CD14-positive monocyte (primary cell): ENCODE measurements around the gene TJP2. TPM values are rescaled to one million over a fixed set of nuclear protein-coding genes. Genes with fewer than 3 reads are reported as not detected.
"Not testable (repeated sequence)": the region's sequence is repeated elsewhere in the genome, so short reads cannot be mapped to it uniquely, and the experiment has no call there.

Experiments used
- DNase-seq, 3 donors: peaks; one replicate each; pipeline ENCODE4 v3.0.0-alpha.2; 2011 to 2022
- H2AFZ ChIP-seq: 2 replicates; pipeline ENCODE4 v1.6.0; 2012; ENCODE audit warnings: mild to moderate bottlenecking, low read depth, low read length, inconsistent platforms; ENCODE audit not compliant: insufficient read depth, poor library complexity, severe bottlenecking
- H3K27ac ChIP-seq, 2 donors: 1 replicate in 1 of 2; 2 replicates in 1 of 2; pipeline ENCODE4 v1.5.1; 2012 to 2013; ENCODE audit warnings: low read length in 2 of 2, control low read depth in 1 of 2, inconsistent platforms in 1 of 2, low read depth in 1 of 2, mild to moderate bottlenecking in 1 of 2
- H3K27me3 ChIP-seq, 2 donors: one replicate each; pipeline versions ENCODE4 v1.6.0 to v1.6.1; 2011 to 2013; ENCODE audit warnings: low read length in 2 of 2; ENCODE audit not compliant: control insufficient read depth in 2 of 2, insufficient read depth in 2 of 2
- H3K36me3 ChIP-seq, 2 donors: replicated peaks in 1 of 2; 1 replicate in 1 of 2; 2 replicates in 1 of 2; pipeline versions ENCODE4 v1.5.1 to v1.6.1; 2012 to 2013; ENCODE audit warnings: low read length in 2 of 2, control low read depth in 1 of 2, inconsistent platforms in 1 of 2, mild to moderate bottlenecking in 1 of 2; ENCODE audit not compliant: insufficient read depth in 2 of 2, control insufficient read depth in 1 of 2
- H3K4me1 ChIP-seq, 2 donors: 1 replicate in 1 of 2; 2 replicates in 1 of 2; pipeline versions ENCODE4 v1.5.1 to v1.6.1; 2012 to 2013; ENCODE audit warnings: low read length in 2 of 2, control low read depth in 1 of 2, inconsistent platforms in 1 of 2, mild to moderate bottlenecking in 1 of 2, moderate library complexity in 1 of 2; ENCODE audit not compliant: insufficient read depth in 2 of 2, control insufficient read depth in 1 of 2
- H3K4me2 ChIP-seq: replicated peaks from 2 replicates; pipeline ENCODE3; 2012; ENCODE audit warnings: low read length, moderate library complexity, mild to moderate bottlenecking; ENCODE audit not compliant: poor library complexity, severe bottlenecking; ENCODE audit errors: extremely low read depth
- H3K4me3 ChIP-seq, 3 experiments: fragments of 200-600 bp in 1 of 3; sonication (generic) in 1 of 3; replicated peaks in 1 of 3; 1 replicate in 2 of 3; 2 replicates in 1 of 3; pipeline ENCODE4 v1.5.1; 2011 to 2013; ENCODE audit warnings: low read length in 3 of 3, mild to moderate bottlenecking in 3 of 3, control low read depth in 2 of 3, low read depth in 2 of 3, inconsistent platforms in 1 of 3, moderate library complexity in 1 of 3
- H3K79me2 ChIP-seq: 2 replicates; pipeline ENCODE4 v1.6.0; 2012; ENCODE audit warnings: mild to moderate bottlenecking, control low read depth, inconsistent platforms, low read length, moderate library complexity; ENCODE audit not compliant: insufficient read depth
- H3K9ac ChIP-seq: 2 replicates; pipeline ENCODE4 v1.6.0; 2017; ENCODE audit warnings: low read length, mild to moderate bottlenecking; ENCODE audit not compliant: insufficient read depth, poor library complexity, severe bottlenecking
- H3K9me3 ChIP-seq, 2 donors: replicated peaks in 1 of 2; 1 replicate in 1 of 2; 2 replicates in 1 of 2; pipeline versions ENCODE4 v1.5.1 to v1.6.1; 2012 to 2013; ENCODE audit warnings: low read length in 2 of 2, control low read depth in 1 of 2; ENCODE audit not compliant: control insufficient read depth in 1 of 2, insufficient read depth in 1 of 2
- H4K20me1 ChIP-seq: 2 replicates; pipeline ENCODE4 v1.6.0; 2012; ENCODE audit warnings: mild to moderate bottlenecking, low read length, control low read depth, moderate library complexity; ENCODE audit not compliant: insufficient read depth
- H3K27ac Mint-ChIP-seq, 7 donors: one replicate each; pipeline ENCODE4 v1.8.0; 2020; ENCODE audit warnings: mild to moderate bottlenecking in 7 of 7, mixed read lengths in 7 of 7, moderate library complexity in 6 of 7, inconsistent platforms in 2 of 7
- H3K27me3 Mint-ChIP-seq, 3 donors: one replicate each; pipeline ENCODE4 v1.8.0; 2021 to 2022; ENCODE audit warnings: low read depth in 3 of 3, mild to moderate bottlenecking in 3 of 3, mixed read lengths in 3 of 3, moderate library complexity in 3 of 3, inconsistent platforms in 1 of 3
- H3K36me3 Mint-ChIP-seq, 2 donors: one replicate each; pipeline ENCODE4 v1.8.0; 2020; ENCODE audit warnings: mixed read lengths in 2 of 2, inconsistent platforms in 1 of 2, mild to moderate bottlenecking in 1 of 2
- H3K4me1 Mint-ChIP-seq: one replicate; pipeline ENCODE4 v1.8.0; 2020; ENCODE audit warnings: mild to moderate bottlenecking, mixed read lengths
- H3K4me3 Mint-ChIP-seq, 2 donors: one replicate each; pipeline ENCODE4 v1.8.0; 2020; ENCODE audit warnings: mild to moderate bottlenecking in 2 of 2, mixed read lengths in 2 of 2, moderate library complexity in 1 of 2
- H3K9me3 Mint-ChIP-seq, 7 donors: one replicate each; pipeline ENCODE4 v1.8.0; 2020 to 2022; ENCODE audit warnings: mixed read lengths in 7 of 7, mild to moderate bottlenecking in 6 of 7, moderate library complexity in 6 of 7, inconsistent platforms in 2 of 7
- WGBS: methylation state at CpG from one replicate; pipeline ENCODE4 v1.1.5; 2013; ENCODE audit warnings: missing lambda C conversion rate; ENCODE audit not compliant: insufficient coverage; 5-methylcytosine and 5-hydroxymethylcytosine counted together
- intact Hi-C, 2 donors: fragments of 100-400 bp; cut with micrococcal nuclease; formaldehyde crosslinking; loops; one replicate each; pipeline versions ENCODE4 v1.15.0 to v1.15.1; 2023
- polyA plus RNA-seq, 3 donors: library from polyadenylated mRNA; depleted of rRNA in 1 of 3; unstranded in 2 of 3; stranded (reverse) in 1 of 3; fragments of 300-500 nt in 2 of 3; fragments of >200 nt in 1 of 3; fragmentation: Illumina TruSeq in 2 of 3; gene quantifications; 1 replicate in 2 of 3; 2 replicates in 1 of 3; pipeline ENCODE4 v1.2.3, GENCODE V29; 2012 to 2021
- TF ChIP-seq, protein P1 (sequence below): fragments of 200-600 bp; IDR thresholded peaks from one replicate; pipeline ENCODE4 v1.8.0; 2022; ENCODE audit warnings: antibody characterized with exemption, mild to moderate bottlenecking

TJP2 gene
- polyA plus RNA-seq, 3 donors, result 8.0 to 17.8 (median 13.8) TPM

DNA sequence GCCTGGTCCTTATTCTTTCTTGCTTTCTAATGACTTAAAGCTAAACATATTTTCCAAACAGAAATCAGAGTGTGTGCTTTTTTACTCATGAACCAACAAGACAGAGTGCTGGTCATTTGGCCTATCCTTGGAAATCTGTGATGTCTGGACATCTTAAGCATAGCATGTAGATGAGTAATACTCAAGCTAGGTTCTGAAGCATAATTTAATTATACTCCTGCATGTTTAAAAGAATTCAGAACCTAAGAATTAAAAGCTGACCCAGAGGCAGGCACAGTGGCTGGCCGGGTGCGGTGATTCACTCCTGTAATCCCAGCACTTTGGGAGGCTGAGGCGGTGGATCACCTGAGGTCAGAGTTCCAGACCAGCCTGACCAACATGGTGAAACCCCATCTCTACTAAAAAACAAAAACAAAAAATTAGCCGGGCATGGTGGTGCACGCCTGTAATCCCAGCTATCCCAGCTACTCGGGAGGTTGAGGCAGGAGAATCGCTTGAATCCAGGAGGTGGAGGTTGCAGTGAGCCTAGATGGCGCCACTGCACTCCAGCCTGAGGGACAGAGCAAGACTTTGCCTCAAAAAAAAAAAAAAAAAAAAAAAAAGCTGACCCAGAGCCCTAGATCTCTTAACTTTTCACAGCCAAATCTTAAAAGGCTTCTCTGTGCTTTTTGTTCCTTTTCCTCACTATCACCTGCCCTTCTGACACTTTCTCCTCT lies 16.2 kb upstream of the TJP2 start:
- no peak overlapping the region for H2AFZ ChIP-seq
- no peaks in the 10 kb centered on the region for H3K27me3 ChIP-seq
- no peaks in the 10 kb centered on the region for H3K9me3 ChIP-seq
- H4K20me1 ChIP-seq, result no peaks in the 10 kb centered on the region
- H3K27me3 Mint-ChIP-seq, result no peaks in the 10 kb centered on the region
- H3K4me3 ChIP-seq, result no peak overlapping the region
- no peaks in the 10 kb centered on the region for H3K4me1 Mint-ChIP-seq
- TF ChIP-seq, protein P1, sequence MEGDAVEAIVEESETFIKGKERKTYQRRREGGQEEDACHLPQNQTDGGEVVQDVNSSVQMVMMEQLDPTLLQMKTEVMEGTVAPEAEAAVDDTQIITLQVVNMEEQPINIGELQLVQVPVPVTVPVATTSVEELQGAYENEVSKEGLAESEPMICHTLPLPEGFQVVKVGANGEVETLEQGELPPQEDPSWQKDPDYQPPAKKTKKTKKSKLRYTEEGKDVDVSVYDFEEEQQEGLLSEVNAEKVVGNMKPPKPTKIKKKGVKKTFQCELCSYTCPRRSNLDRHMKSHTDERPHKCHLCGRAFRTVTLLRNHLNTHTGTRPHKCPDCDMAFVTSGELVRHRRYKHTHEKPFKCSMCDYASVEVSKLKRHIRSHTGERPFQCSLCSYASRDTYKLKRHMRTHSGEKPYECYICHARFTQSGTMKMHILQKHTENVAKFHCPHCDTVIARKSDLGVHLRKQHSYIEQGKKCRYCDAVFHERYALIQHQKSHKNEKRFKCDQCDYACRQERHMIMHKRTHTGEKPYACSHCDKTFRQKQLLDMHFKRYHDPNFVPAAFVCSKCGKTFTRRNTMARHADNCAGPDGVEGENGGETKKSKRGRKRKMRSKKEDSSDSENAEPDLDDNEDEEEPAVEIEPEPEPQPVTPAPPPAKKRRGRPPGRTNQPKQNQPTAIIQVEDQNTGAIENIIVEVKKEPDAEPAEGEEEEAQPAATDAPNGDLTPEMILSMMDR, result peak; percentile 44
- H3K36me3 Mint-ChIP-seq, result no peaks in the 10 kb centered on the region
- 53% methylated on average over 2 of the region's 8 CpGs for WGBS
- no peak for DNase-seq
- no peaks in the 10 kb centered on the region for H3K79me2 ChIP-seq
- no peak overlapping the region for H3K4me3 Mint-ChIP-seq
- H3K9me3 Mint-ChIP-seq, result no peaks in the 10 kb centered on the region
- H3K4me2 ChIP-seq, result no peak overlapping the region
- intact Hi-C loops, result loop anchor here (2.0 to 5.0 kb wide), 2 partner anchors 34 to 35 kb away; no protein-coding TSS in a partner anchor
- no peak overlapping the region for H3K27ac Mint-ChIP-seq
- no peaks in the 10 kb centered on the region for H3K36me3 ChIP-seq
- no peaks in the 10 kb centered on the region for H3K4me1 ChIP-seq
- no peak overlapping the region for H3K9ac ChIP-seq
- H3K27ac ChIP-seq, result no peak overlapping the region

DNA sequence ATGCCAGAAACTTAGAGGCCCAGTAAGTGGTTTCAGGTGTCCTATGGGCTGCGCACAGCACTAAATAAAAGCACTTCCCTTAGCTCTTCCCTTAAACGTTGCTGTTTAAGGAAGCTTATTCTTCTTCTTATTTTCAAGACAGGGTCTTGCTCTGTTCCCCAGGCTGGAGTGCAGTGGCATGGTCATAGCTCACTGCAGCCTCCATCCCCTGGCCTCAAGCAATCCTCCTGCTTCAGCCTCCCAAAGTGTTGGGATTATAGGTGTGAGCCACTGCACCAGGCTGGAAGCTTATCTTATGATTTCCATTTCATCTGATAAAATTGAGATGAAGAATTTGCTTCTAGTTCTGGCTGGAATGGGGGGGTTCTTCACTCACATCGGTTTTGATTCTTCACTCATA lies 15.6 kb upstream of the TJP2 start:
- no peaks in the 10 kb centered on the region for H3K36me3 Mint-ChIP-seq
- H3K4me1 Mint-ChIP-seq, result no peaks in the 10 kb centered on the region
- DNase-seq, result no peak
- Histone ChIP-seq H3K27ac (no peak overlapping the region), H3K36me3 (no peaks in the 10 kb centered on the region), H3K27me3 (no peaks in the 10 kb centered on the region), H3K9ac (no peak overlapping the region), H3K79me2 (no peaks in the 10 kb centered on the region), H3K4me3 (no peak overlapping the region), H2AFZ (no peak overlapping the region), H3K4me2 (no peak overlapping the region), H3K4me1 (no peaks in the 10 kb centered on the region), H3K9me3 (no peaks in the 10 kb centered on the region), H4K20me1 (no peaks in the 10 kb centered on the region)
- WGBS, result 100% methylated on average over 1 of the region's 3 CpGs
- H3K9me3 Mint-ChIP-seq, result no peaks in the 10 kb centered on the region
- TF ChIP-seq, protein P1, result no peak
- intact Hi-C loops, result loop anchor here (2.0 to 5.0 kb wide), 2 partner anchors 34 kb away; no protein-coding TSS in a partner anchor
- H3K27me3 Mint-ChIP-seq, result no peaks in the 10 kb centered on the region
- peak overlapping the region in 2 of 7 donors; percentile 10 to 57 for H3K27ac Mint-ChIP-seq
- no peak overlapping the region for H3K4me3 Mint-ChIP-seq

DNA sequence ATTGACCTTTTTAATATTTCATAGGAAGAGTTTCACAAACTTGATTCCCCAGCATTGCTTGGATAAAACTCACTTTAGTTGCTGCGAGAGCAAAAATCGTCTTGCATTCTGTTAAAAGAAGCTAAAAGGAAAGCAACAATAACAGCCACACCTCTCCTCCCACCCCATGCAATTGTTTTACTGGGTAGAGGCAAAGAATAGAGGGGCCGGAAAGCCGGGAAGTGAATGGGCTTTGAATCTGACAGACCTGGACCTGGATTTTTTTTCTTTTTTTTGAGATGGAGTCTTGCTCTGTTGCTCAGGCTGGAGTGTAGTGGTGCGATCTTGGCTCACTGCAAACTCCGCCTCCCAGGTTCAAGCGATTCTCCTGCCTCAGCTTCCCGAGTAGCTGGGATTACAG lies 9.5 kb upstream of the TJP2 start:
- H3K27me3 ChIP-seq, DNase-seq, H3K36me3 Mint-ChIP-seq, H3K4me3 ChIP-seq, H3K9ac ChIP-seq, intact Hi-C loops, H3K27ac Mint-ChIP-seq, H3K27me3 Mint-ChIP-seq, H3K4me2 ChIP-seq, H3K9me3 Mint-ChIP-seq, H3K27ac ChIP-seq, H3K4me3 Mint-ChIP-seq, H3K79me2 ChIP-seq, H3K9me3 ChIP-seq, H4K20me1 ChIP-seq, H3K36me3 ChIP-seq, H2AFZ ChIP-seq: not testable (repeated sequence)
- H3K4me1 ChIP-seq, result peaks cover 15 to 18% of the 10 kb centered on the region in 2 donors
- H3K4me1 Mint-ChIP-seq, result peaks cover 13% of the 10 kb centered on the region
- WGBS, result 100% methylated on average over 2 of the region's 8 CpGs
